Epithelial cell of proximal tubule (primary cell): ENCODE results near the gene PLEKHA4. TPM values are rescaled to one million over a fixed set of nuclear protein-coding genes. Genes with fewer than 3 reads are reported as not detected.

Experiments
- DNase-seq: peaks from one replicate; pipeline ENCODE4 v3.0.0-alpha.2; 2011; ENCODE audit warnings: low read depth
- H3K4me3 ChIP-seq: 2 replicates; pipeline ENCODE4 v1.5.1; 2011; ENCODE audit warnings: low read depth, mild to moderate bottlenecking, low read length
- CTCF ChIP-seq: conservative IDR thresholded peaks from 2 replicates; pipeline ENCODE4 v1.5.1; 2012; ENCODE audit warnings: low read depth, mild to moderate bottlenecking, low read length
- total RNA-seq: library from RNA; depleted of rRNA; stranded (reverse); fragments of >200 nt; gene quantifications from 2 replicates; pipeline ENCODE4 v1.2.3, GENCODE V29; 2015

Gene PLEKHA4
- total RNA-seq, 1 donor from 2014 or later: 5.0 TPM

- TF ChIP-seq CTCF: no peak
- no peak for DNase-seq
- H3K4me3 ChIP-seq: no peak overlapping the region
Measured at GRCh38 chr19:48841047-48841446, 27.4 kb downstream of the PLEKHA4 start.

GRCh38 chr19:48837687-48838086 lies 30.7 kb downstream of the PLEKHA4 start:
- H3K4me3 ChIP-seq: no peak overlapping the region
- DNase-seq: no peak
- no peak for TF ChIP-seq CTCF

GRCh38 chr19:48837051-48837524 lies 31.3 kb downstream of the PLEKHA4 start:
- TF ChIP-seq CTCF: no peak
- H3K4me3 ChIP-seq: no peak overlapping the region
- DNase-seq: no peak

GRCh38 chr19:48836089-48837017 lies 32.1 kb downstream of the PLEKHA4 start, which contains the start of gene HSD17B14:
TSS of gene HSD17B14 (minus strand) at chr19:48836491. CDS start at chr19:48836411, 80 bp downstream.
- no peak for DNase-seq
- H3K4me3 ChIP-seq: peak within 1 kb of the TSS; percentile 54
- TF ChIP-seq CTCF: no peak

GRCh38 chr19:48835734-48836088 lies 32.7 kb downstream of the PLEKHA4 start:
- TF ChIP-seq CTCF: peak; percentile 91
- peak; percentile 35 for DNase-seq

GRCh38 chr19:48833977-48834376 lies 34.4 kb downstream of the PLEKHA4 start:
- DNase-seq: no peak
- H3K4me3 ChIP-seq: no peak overlapping the region

More at GRCh38 chr19:48835734-48836088, 32.7 kb downstream of the PLEKHA4 start:
- peak overlapping the region; percentile 54 for H3K4me3 ChIP-seq

More at GRCh38 chr19:48833977-48834376, 34.4 kb downstream of the PLEKHA4 start:
- no peak for TF ChIP-seq CTCF
